Dedifferentiated amniotic fluid mesenchymal stem cell (primary cell): ENCODE data around the gene NTN3.

ENCODE experiments used
- DNase-seq: peaks from one replicate; pipeline ENCODE4 v3.0.0-alpha.2; 2016; ENCODE audit errors: extremely low spot score

The NTN3 gene

DNA sequence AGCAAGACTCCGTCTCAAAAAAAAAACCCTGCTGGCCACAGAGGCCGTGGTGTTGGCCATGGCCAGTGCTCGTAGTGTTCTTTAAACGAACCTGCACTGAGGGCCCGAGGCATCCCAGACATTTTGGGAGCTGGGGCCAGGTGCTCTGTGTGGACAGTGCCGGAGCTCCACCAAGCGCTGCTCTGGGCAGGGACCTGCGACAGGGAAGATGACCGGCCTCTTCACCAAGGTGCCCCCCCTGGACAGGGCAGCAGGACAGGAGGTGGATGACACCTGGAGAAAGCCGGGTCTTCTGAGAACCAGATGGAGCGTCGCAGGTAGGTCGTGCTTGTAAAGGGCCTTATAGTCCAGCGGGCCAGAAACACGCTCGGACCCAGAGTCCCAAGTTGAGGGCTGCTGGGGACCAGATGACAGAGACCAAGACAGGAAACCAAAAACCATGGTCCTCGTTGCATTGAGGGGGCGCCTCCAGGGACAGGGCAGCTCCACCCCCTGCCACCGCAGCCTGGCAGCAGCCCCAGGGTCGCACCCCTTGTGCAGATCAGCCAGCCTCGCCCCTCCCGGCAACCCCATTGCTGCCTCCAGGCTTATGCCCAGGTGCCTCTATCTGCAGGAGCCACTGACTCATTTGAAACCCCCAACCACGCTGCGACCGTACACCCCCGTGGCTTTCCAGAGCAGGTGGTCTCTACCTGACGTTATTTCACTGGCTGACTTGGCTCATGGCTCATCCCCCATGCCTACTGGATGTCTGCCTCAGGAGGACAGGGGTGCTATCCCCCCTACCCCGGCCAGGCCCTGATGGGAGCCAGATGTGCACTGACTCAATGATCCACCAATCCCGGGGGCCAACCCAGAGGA, 4.2 kb upstream of the NTN3 start:
- no peak for DNase-seq

DNA sequence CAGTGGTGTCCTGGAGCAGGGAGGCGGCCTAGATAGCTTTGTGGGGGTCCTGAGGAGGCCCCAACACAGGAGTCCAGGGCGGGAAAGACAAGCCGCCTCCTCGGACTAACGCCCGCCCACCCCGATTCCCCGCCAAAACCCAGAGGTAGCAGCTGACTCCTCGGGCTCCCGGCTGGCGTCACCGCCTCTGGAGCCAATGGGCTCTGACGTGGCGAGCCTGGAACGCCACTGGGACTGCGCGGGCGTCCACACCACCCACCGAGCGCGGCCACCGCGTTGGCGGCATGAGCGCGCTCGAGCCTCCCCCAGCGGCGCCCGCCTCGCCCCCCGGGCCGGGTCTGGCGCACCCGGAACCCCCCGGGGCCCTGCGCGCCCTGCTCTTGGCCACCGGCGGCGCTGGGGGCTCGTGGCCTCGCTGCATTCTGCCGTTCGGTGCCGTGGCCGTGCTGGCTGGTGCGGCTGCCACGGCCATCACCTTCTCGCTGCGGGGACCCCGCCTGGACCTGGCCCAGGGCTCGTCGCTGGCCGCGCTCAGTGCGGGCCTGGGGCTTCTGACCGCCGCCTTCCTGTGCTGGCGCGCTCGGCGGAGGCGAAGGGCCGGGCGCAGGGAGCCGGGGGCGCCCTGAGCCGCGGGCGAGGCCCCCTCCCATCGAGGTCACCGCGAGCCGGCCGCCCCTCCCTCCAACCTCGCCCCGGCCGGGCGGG, 3.4 kb upstream of the NTN3 start:
- DNase-seq, result peak; percentile 34

DNA sequence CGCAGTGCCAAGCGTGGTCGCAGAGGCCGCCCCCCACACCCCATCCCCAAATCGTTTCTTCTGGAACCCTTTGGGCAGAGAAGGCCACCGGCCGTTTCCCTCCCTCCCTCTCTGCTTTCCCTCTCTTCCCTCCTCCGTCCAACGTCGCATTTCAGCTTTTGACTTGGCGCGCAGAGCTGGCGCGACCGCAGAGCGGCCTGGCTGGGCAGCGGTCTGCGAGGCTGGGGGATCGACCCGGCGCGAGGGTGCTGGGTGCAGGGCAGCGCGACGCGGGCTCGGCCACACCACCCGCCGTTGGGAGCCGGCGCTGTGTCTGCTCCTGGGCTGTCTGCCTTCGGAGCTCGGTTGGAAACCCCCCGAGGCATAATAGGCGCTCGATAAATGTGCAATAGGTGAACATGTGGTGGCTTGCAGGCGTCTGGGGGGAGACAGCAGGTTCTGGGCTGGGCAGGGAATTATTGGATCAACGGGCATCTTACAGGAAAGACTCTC, 2.8 kb upstream of the NTN3 start:
- DNase-seq, result no peak

DNA sequence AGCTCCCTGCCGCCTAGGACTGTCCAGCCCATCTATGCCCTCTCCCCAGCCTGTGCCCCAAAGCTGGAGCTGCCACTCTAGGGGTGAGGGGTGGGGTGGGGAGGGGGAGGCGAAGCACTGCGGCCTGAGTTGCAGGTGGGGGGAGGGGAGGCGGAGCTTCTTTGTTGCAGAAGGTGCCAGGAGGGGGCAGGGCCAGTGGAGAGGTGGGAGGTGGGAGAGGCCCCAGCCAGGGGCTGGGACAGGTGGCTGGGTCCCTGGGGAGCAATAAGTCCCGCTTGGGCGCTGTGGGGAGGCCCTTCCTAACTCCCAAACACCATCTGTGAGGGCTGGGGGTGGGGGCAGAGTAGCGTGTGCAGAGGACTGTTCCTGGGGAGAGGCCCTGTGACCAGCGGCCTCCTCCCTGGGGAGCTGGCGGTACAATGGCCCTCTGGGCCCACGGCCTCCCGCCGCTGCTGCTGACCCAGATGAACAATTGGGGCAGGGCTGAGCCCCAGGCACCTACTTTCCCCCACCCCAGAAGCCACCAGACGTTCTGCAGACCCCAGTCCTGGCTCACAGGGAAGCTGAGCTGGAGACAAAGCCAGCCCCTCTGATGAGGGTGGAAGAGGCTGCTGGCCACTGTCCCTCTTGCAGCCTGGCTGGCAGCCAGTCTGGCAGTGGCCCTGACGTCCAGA, 2.2 kb upstream of the NTN3 start:
- no peak for DNase-seq

DNA sequence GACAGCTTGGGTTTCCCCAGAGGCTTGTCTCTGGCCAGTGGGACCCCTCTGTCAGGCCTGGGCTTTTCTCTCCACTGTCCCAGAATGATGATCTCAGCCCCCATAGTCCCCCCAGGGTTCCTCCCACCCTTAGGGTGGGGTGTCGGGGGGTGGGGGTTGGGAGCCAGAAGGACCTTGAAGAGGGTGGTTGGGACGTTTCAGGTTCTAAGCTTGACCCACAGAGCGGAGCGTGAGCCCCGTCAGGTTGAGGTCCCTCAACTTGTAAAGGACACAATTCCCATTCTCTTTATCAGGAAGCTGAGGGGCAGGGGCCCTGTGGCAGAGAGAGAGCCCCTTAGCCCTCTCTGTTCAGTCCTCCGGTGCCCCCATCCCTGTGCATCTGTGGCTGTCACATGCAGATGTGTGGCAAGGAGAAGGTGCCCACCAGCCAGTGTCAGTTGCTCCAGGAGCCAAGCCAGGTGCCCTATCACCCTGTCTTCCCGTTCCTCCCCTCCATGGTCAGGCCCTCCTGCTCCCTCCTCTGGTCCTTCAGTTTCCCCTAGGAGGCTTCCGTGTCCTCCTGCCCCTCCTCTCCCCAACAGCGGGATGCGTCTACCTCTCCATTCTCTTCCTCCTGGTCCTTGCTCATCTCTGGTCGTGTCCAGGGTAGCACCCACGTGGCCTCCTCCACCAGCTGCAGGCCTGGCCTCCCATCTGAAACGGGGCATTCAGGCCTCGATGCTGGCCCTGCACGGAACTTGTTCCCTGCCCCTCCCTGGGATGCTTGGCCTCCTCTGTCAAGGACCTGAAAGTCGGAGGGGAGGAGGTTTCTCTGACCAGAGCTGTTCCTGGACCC, 1.5 kb upstream of the NTN3 start:
- no peak for DNase-seq

DNA sequence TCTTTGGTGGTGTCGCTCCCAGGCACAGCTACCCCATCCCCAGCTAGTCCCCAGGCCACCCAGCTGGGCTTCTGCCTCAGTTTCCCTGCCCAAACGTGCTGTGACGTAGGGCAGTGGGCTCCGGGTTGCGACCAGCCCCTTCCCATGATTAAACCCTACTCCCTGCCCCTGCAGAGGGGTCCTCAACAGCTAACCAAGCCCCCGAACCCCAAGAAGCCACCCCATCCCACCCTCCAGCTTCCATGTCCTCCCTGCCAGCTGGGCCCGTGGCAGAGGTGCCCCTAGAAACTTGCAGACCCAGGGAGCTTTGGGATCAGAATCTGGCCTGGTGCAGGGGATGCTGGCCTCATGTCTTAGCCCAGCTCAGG, 879 bp upstream of the NTN3 start:
- DNase-seq, result no peak

DNA sequence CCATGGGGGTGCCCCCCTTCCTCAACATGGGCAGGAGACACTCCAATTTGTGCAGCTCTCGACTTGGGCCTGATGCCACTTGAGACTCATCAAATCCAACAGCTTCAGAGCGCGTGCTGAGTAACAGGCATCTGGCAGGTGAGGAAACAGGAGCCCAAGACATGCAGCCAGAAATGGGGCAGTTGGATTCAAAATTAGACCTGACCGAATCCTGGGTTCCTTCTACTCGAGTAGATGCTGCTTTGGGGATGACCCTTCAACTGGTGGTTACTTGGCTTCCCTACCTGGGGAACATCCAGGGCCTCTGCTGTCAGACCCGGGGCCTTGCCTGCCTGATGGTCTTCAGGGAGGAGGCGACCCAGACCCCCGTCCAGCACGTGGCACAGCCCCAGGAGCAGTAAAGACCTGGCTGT, 488 bp upstream of the NTN3 start:
- no peak for DNase-seq

DNA sequence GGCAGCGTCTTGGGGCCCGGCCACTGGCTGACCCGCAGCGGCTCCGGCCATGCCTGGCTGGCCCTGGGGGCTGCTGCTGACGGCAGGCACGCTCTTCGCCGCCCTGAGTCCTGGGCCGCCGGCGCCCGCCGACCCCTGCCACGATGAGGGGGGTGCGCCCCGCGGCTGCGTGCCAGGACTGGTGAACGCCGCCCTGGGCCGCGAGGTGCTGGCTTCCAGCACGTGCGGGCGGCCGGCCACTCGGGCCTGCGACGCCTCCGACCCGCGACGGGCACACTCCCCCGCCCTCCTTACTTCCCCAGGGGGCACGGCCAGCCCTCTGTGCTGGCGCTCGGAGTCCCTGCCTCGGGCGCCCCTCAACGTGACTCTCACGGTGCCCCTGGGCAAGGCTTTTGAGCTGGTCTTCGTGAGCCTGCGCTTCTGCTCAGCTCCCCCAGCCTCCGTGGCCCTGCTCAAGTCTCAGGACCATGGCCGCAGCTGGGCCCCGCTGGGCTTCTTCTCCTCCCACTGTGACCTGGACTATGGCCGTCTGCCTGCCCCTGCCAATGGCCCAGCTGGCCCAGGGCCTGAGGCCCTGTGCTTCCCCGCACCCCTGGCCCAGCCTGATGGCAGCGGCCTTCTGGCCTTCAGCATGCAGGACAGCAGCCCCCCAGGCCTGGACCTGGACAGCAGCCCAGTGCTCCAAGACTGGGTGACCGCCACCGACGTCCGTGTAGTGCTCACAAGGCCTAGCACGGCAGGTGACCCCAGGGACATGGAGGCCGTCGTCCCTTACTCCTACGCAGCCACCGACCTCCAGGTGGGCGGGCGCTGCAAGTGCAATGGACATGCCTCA, 773 bp downstream of the NTN3 start:
- no peak for DNase-seq

DNA sequence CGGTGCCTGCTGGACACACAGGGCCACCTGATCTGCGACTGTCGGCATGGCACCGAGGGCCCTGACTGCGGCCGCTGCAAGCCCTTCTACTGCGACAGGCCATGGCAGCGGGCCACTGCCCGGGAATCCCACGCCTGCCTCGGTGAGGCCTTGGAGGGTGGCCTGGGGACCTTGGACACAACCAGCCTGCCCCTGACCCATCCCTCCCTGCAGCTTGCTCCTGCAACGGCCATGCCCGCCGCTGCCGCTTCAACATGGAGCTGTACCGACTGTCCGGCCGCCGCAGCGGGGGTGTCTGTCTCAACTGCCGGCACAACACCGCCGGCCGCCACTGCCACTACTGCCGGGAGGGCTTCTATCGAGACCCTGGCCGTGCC, 1.4 kb downstream of the NTN3 start:
- no peak for DNase-seq

DNA sequence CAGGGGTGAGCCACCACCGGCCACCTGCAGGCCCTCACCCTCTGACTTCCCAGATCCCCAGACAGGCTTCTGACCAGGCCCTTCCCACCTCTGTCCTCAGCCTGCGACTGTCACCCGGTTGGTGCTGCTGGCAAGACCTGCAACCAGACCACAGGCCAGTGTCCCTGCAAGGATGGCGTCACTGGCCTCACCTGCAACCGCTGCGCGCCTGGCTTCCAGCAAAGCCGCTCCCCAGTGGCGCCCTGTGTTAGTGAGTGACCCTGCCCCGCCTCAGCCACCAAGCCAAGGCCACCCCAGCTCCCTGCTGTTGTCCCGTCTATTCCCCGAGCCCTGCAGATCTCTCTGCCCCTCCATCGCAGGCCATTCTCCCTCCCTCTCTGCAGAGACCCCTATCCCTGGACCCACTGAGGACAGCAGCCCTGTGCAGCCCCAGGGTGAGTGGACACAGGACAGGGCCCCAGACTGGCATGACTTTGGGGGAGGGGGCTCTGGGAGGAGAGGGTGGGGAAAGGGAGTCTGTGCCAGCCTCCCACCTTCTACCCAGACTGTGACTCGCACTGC, 1.9 kb downstream of the NTN3 start:
- DNase-seq, result no peak

DNA sequence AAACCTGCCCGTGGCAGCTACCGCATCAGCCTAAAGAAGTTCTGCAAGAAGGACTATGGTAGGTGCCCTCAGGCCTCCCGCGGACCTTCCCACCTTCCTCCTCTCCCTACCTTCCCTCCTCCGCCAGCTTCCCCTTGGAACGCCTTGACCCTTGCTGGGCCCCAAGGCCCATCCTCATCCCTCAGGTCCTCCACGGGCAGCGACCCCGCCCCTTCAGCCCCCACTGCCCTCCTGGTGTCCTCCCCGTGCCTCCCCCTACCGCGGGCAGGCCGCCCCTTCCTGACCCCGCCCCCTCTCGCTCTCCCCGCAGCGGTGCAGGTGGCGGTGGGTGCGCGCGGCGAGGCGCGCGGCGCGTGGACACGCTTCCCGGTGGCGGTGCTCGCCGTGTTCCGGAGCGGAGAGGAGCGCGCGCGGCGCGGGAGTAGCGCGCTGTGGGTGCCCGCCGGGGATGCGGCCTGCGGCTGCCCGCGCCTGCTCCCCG, 2.4 kb downstream of the NTN3 start:
- DNase-seq, result no peak

DNA sequence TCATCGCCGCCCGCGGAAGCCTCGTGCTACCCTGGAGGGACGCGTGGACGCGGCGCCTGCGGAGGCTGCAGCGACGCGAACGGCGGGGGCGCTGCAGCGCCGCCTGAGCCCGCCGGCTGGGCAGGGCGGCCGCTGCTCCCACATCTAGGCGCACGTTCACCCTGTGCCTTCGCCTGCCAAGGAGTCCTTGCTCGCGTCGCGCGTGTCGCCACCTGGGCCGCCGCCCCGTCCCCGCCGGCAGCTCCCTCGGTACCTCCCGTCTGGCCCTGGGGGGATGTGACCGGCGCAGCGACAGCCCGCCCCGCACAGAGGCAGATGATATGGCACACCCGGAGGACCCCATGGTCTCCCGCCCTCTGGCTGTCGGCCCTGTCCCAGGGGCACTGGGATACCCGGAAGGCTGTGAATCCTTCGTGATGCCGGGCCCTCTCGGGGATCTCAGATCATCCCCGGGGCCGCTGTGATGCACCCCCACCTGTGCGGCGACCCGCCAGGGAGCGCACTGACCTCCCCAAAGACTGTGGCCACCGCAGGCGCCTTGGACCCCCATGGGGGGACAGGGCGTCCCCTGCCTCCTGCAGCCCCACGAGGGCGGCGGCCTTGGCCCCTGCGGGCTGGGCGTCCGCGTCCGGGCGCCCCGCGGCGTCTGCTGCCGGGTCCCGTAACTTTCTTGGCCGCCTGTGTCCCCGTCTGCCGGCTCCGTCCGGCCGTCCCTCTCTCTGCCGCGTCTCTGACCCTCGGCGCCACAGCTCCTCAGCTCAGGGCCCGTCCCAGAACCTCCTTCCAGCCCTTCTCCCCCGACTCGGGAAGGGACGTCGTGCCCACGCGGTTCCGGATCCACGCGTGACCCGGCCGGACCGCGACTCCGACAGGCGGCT, 3.1 kb downstream of the NTN3 start:
- no peak for DNase-seq

DNA sequence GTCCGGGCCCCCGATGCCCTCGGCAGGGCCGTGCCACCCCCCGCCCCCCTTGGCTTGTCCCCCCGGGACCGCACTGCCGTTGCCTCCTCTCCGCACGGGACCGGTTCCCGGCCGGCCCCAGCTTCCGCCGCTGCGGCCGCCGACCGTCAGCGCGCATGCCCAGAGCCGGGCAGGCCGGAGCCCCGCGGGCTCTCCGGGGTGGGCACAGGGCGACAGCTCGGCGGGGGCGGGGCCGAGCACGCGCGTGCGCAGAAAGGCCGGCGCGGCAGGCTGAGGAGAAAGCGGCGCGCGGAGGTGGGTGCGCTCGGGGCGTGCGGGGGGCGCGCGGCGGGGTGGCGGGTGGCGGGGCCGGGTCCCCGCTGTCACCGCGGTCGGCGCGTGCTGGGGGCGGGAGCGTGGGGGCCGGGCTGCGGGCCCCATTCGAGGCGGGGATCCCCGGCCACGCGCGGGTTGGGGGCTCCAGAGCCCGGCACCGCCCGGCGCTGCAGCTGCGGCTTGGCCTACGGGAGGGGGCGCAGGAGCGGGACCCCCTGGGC, 3.8 kb downstream of the NTN3 start, which contains the start of gene TBC1D24:
Gene TBC1D24, plus strand, starts transcription at position 251 of the 536 bp plus-strand sequence. CDS start 21,022 bp downstream, outside the sequence.
- DNase-seq, result peak; percentile 75

DNA sequence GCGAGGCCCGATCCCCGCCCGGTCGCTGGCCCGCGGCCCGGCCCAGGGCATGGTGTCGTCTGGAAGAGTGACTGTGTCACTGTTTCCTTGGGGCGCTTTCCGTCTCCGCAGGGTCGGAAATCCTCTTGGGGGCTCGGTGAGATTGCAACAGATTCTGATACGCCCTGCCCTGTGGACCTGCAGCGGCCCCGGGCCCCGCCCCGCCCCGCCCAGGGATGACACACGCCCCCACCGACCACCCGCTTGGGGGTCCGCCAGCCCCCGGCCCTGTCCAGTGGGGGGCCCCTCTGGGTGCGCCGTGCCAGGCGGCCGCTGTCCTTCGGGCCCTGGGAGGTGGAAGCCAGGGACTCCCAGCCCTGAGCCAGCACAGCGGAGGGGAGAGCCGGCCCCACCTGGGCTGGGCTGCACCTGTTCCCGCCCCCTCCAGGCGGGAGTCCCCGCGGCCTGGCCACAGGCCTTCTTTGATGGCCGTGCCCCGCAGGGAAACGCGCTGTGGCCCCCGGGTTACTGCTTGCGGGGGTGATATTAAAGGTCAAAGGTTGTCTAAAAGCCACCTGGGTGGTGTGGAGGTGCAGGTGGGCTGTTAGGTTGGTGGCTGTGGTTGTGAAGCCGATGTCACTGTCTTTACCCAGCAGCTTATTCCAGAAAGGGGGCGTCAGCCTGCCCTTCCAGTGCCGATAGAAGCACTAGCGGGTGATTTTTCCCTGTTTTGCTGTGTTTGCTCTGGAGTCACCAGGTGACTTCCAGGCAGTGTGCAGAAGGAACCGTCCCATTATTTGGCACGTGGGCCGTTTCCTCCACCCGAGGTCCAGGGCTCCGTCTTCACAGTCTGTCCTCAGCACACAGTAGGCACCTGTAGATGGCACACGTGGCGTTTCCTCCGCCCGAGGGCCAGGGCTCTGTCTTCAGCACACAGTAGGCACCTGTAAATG, 4.6 kb downstream of the NTN3 start:
- no peak for DNase-seq

DNA sequence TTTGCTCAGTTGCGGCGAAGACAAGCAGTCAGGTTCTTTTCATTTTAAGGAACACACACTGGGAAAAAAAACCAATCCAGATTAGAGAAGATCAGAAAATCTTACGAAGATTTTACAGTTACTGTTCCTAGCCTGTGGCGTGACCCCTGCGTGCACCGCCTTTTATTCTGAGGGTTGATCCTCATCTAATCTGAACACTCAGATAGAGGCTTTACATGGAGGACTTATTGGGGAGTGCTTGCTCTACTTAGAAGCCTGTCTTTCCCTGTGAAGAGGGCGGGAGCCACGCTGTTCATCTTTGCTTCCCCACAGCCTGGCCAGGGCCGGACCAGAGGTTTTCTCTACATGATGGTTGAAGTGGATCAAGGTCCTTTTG, 5.2 kb downstream of the NTN3 start:
- no peak for DNase-seq

DNA sequence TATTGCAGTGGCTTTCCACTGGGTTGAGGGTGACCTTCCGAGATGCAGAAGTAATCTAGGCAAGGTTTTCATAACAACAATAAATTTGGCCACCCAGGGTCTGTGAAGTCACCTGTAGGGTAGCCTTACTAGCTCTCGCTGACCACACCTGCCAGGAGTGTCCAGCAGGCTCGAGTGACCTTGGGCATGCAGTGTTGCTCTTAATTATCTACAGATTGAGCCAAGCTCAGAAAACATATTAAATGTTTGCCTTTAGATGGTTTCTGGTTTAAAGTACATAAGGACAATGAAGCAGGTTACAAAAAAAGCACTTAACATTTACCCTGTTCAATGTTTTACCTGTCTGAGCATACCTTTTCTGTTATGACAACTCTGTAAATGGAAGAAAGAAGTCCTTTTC, 5.6 kb downstream of the NTN3 start:
- DNase-seq, result no peak

DNA sequence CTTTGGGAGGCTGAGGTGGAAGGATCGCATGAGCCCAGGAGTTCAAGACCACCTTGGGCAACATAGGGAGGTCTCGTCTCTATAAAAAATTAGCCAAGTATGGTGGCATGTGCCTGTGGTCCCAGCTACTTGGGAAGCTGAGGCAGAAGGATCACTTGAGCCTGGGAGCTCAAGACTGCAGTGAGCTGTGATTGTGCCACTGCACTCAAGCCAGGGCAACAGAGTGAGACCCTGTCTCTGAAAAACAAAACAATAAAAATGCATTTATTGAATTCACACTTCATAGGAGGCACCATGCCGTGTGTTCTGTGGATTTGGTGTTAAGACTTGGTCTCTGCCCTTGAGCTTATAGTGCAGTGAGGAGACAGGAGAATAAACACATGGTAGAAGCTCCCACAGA, 6.2 kb downstream of the NTN3 start:
- no peak for DNase-seq

DNA sequence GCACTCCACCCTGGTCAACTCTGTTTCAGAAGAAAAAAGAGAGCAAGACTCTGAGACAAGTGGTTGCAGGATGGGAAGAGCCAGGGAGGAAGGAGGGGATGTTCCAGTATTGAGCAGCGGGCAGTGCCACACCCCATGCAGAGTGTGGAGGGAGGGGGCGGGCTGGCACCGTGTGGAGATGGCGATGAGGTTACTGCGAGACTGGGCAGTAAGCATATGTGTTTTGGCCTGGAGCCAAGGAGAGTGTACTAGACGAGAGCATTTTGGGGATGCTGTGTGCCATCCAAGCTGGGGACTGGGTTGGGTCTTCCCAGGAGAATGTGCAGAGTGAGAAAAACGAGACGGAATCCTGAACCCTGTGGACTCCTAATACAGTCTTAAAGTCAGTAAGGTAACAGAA, 7.2 kb downstream of the NTN3 start:
- no peak for DNase-seq
